Neural progenitor cell (in vitro differentiated cells): ENCODE measurements around the gene LIPC. TPM values are rescaled to one million over a fixed set of nuclear protein-coding genes. Genes with fewer than 3 reads are reported as not detected.

Source experiments
- DNase-seq: peaks from one replicate; pipeline ENCODE4 v3.0.0-alpha.2; 2016; ENCODE audit warnings: low spot score
- H2AFZ ChIP-seq: fragments of 200-600 bp; sonication (generic); replicated peaks from 2 replicates; pipeline ENCODE4 v1.6.1; 2016; ENCODE audit warnings: antibody characterized with exemption
- H3F3A ChIP-seq: fragments of 200-600 bp; sonication (generic); 2 replicates; pipeline ENCODE4 v1.6.1; 2016; ENCODE audit warnings: antibody characterized with exemption, low read depth
- H3K27ac ChIP-seq: fragments of 200-600 bp; sonication (generic); 2 replicates; pipeline ENCODE4 v1.5.1; 2016; ENCODE audit warnings: mild to moderate bottlenecking
- H3K27me3 ChIP-seq: fragments of 200-600 bp; sonication (generic); 2 replicates; pipeline ENCODE4 v1.6.1; 2016; ENCODE audit warnings: mild to moderate bottlenecking, moderate library complexity
- H3K36me3 ChIP-seq: fragments of 200-600 bp; sonication (generic); 2 replicates; pipeline ENCODE4 v1.5.1; 2016
- H3K4me1 ChIP-seq: fragments of 200-600 bp; sonication (generic); 2 replicates; pipeline ENCODE4 v1.6.1; 2016; ENCODE audit warnings: mixed run types
- H3K4me2 ChIP-seq: fragments of 200-600 bp; sonication (generic); 2 replicates; pipeline ENCODE4 v1.6.1; 2016
- H3K4me3 ChIP-seq: fragments of 200-600 bp; sonication (generic); 2 replicates; pipeline ENCODE4 v1.5.1; 2016
- H3K79me2 ChIP-seq: fragments of 200-600 bp; sonication (generic); 2 replicates; pipeline ENCODE4 v1.6.1; 2016; ENCODE audit warnings: low read depth
- H3K9ac ChIP-seq: fragments of 200-600 bp; sonication (generic); 2 replicates; pipeline ENCODE4 v1.6.1; 2016
- H3K9me3 ChIP-seq: fragments of 200-600 bp; sonication (generic); 2 replicates; pipeline ENCODE4 v1.5.1; 2016; ENCODE audit warnings: low read depth
- H4K20me1 ChIP-seq: fragments of 200-600 bp; sonication (generic); 2 replicates; pipeline ENCODE4 v1.6.1; 2016; ENCODE audit warnings: low read depth
- H3K27ac Mint-ChIP-seq: 3 replicates; pipeline ENCODE4 v1.8.0; 2021; ENCODE audit warnings: mixed read lengths
- H3K27me3 Mint-ChIP-seq: 2 replicates; pipeline ENCODE4 v1.8.0; 2022; ENCODE audit warnings: low read depth, mild to moderate bottlenecking, inconsistent platforms, moderate library complexity, mixed read lengths; ENCODE audit not compliant: insufficient read depth
- H3K36me3 Mint-ChIP-seq: 3 replicates; pipeline ENCODE4 v1.8.0; 2021; ENCODE audit warnings: mixed read lengths
- H3K4me1 Mint-ChIP-seq: 3 replicates; pipeline ENCODE4 v1.8.0; 2021; ENCODE audit warnings: mixed read lengths
- H3K4me3 Mint-ChIP-seq: 3 replicates; pipeline ENCODE4 v1.8.0; 2021; ENCODE audit warnings: mild to moderate bottlenecking, moderate library complexity, mixed read lengths
- H3K9me3 Mint-ChIP-seq: 3 replicates; pipeline ENCODE4 v1.8.0; 2020; ENCODE audit warnings: mixed read lengths
- CTCF ChIP-seq: fragments of 200-600 bp; sonication (generic); IDR thresholded peaks from 2 replicates; pipeline ENCODE4 v1.5.1; 2017; ENCODE audit warnings: antibody characterized with exemption, mild to moderate bottlenecking
- EZH2 ChIP-seq: fragments of 200-600 bp; sonication (generic); IDR thresholded peaks from 2 replicates; pipeline ENCODE4 v1.6.1; 2017; ENCODE audit warnings: antibody characterized with exemption, mild to moderate bottlenecking, moderate library complexity
- EZH2phosphoT487 ChIP-seq: fragments of 200-600 bp; sonication (generic); IDR thresholded peaks from 2 replicates; pipeline ENCODE4 v1.6.1; 2017; ENCODE audit warnings: antibody characterized with exemption
- total RNA-seq: library from RNA; depleted of rRNA; stranded (reverse); fragments of >200 nt; gene quantifications from 2 replicates; pipeline ENCODE4 v1.2.3, GENCODE V29; 2015; ENCODE audit warnings: low replicate concordance

Gene LIPC
- total RNA-seq, 1 donor from 2014 or later: not detected

- Histone ChIP-seq H4K20me1 (no peaks in the 10 kb centered on the region), H3K9me3 (no peaks in the 10 kb centered on the region), H3K79me2 (no peaks in the 10 kb centered on the region), H3K27me3 (no peaks in the 10 kb centered on the region), H3K36me3 (no peaks in the 10 kb centered on the region), H3K4me1 (peaks cover 20% of the 10 kb centered on the region), H3K27ac (no peak overlapping the region), H2AFZ (no peak overlapping the region), H3K4me3 (no peak overlapping the region), H3F3A (peaks cover 5% of the 10 kb centered on the region), H3K4me2 (no peak overlapping the region), H3K9ac (no peak overlapping the region)
- no peak for DNase-seq
- H3K4me3 Mint-ChIP-seq: no peak overlapping the region
- H3K27me3 Mint-ChIP-seq: peaks cover 2% of the 10 kb centered on the region
- TF ChIP-seq CTCF (no peak), EZH2 (no peak), EZH2phosphoT487 (no peak)
- no peaks in the 10 kb centered on the region for H3K9me3 Mint-ChIP-seq
- no peaks in the 10 kb centered on the region for H3K36me3 Mint-ChIP-seq
- no peak overlapping the region for H3K27ac Mint-ChIP-seq
- peaks cover 18% of the 10 kb centered on the region for H3K4me1 Mint-ChIP-seq
Measured at GRCh38 chr15:58386081-58386480, 45.7 kb upstream of the LIPC start.

- Histone ChIP-seq H2AFZ (no peak overlapping the region), H3K9ac (no peak overlapping the region), H3K4me1 (peaks cover 20% of the 10 kb centered on the region), H3K4me2 (no peak overlapping the region), H3K27ac (no peak overlapping the region), H3F3A (peaks cover 5% of the 10 kb centered on the region), H3K4me3 (no peak overlapping the region), H4K20me1 (no peaks in the 10 kb centered on the region), H3K27me3 (no peaks in the 10 kb centered on the region), H3K79me2 (no peaks in the 10 kb centered on the region), H3K9me3 (no peaks in the 10 kb centered on the region), H3K36me3 (no peaks in the 10 kb centered on the region)
- peaks cover 2% of the 10 kb centered on the region for H3K27me3 Mint-ChIP-seq
- TF ChIP-seq EZH2phosphoT487: no peak
- no peak overlapping the region for H3K4me3 Mint-ChIP-seq
- no peaks in the 10 kb centered on the region for H3K36me3 Mint-ChIP-seq
- H3K27ac Mint-ChIP-seq: no peak overlapping the region
- no peaks in the 10 kb centered on the region for H3K9me3 Mint-ChIP-seq
- peaks cover 18% of the 10 kb centered on the region for H3K4me1 Mint-ChIP-seq
- no peak for DNase-seq
Measured at GRCh38 chr15:58386641-58387040, 45.1 kb upstream of the LIPC start.

GRCh38 chr15:58387130-58387529 lies 44.7 kb upstream of the LIPC start:
- H3K4me2 ChIP-seq: no peak overlapping the region

More at GRCh38 chr15:58387130-58387529, 44.7 kb upstream of the LIPC start:
- Mint-ChIP-seq H3K9me3 (no peaks in the 10 kb centered on the region), H3K27ac (no peak overlapping the region), H3K4me3 (no peak overlapping the region), H3K36me3 (no peaks in the 10 kb centered on the region), H3K27me3 (no peaks in the 10 kb centered on the region), H3K4me1 (peaks cover 17% of the 10 kb centered on the region)
- Histone ChIP-seq H3K27me3 (no peaks in the 10 kb centered on the region), H3K27ac (no peak overlapping the region), H3K9ac (no peak overlapping the region), H3K36me3 (no peaks in the 10 kb centered on the region), H3F3A (peaks cover 5% of the 10 kb centered on the region), H3K79me2 (no peaks in the 10 kb centered on the region), H3K4me3 (no peak overlapping the region), H3K4me1 (peaks cover 20% of the 10 kb centered on the region), H3K9me3 (no peaks in the 10 kb centered on the region), H4K20me1 (no peaks in the 10 kb centered on the region), H2AFZ (no peak overlapping the region)
- DNase-seq: no peak
- TF ChIP-seq EZH2 (no peak), EZH2phosphoT487 (no peak), CTCF (no peak)
